ENCODE results near the gene TMEM242.

The TMEM242 gene

DNA sequence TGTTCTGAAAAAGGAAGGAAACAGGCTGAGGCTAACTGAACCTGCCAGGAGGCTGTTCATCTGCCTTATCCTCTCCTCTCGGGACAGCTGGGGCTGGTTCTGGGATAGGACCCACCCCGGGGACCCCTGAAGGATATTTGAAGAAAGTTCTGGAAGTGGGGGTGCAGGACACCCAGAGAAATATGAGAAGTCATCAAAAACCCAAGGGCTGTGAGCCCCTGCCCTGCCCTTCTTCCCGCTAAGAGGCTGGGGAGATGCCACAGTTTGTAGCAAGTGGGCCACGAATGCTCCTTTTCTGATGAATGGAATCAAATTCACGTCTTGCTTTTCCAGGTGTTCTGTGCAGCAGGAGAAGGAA is 37.9 kb downstream of the TMEM242 start:
- Histone ChIP-seq H3K4me3 (ENCODE audit: low read length) (no peak overlapping the region), H3K27me3 (ENCODE audit: insufficient read depth, low read length) (no peaks in the 10 kb centered on the region), H3K36me3 (ENCODE audit: insufficient read depth, low read depth, low read length) (peaks cover 5% of the 10 kb centered on the region; the same call in 1 of the 2 replicates)

DNA sequence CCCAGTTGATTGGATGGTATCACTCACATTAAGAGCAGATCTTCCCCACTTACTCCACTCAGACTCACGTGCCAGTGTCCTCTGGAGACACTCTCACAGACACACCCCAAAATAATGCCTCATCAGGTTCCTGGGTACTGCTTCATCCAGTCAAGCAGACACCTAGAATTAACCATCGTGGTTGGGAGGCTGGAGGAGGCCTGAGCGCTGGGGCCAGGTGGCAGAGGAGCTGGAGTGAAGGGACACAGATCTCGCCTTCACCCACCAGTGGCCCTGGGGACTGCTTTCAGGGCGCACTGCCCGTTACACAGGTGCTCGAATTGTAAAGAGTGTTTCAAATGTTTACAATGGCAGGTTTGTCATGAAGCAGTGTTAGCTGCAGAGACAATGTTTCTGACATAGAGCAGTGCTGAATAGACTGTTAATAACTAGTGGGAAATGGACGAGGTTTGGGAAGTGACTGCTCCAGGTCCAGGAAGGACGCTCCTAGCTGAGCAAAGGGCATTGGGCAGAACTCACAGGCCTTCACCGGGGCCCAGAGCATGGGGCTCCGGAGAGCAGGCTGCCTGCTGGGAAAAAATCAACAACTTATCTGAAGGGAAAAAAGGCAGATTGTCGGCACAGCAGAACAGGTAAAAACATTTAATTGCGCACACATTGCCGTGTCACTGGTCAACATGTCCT is 38.4 kb downstream of the TMEM242 start:
- H3K9me3 ChIP-seq (ENCODE audit: insufficient read depth, low read depth, low read length): no peaks in the 10 kb centered on the region
- H3K27me3 ChIP-seq (ENCODE audit: insufficient read depth, low read length): no peaks in the 10 kb centered on the region
- H3K4me1 ChIP-seq (ENCODE audit: insufficient read depth, low read length): no peaks in the 10 kb centered on the region
- H3K4me3 ChIP-seq (ENCODE audit: low read length): no peak overlapping the region
- H3K27ac ChIP-seq (ENCODE audit: low read length): no peak overlapping the region
- no peak overlapping the region for H3K9ac ChIP-seq (ENCODE audit: low read depth, low read length)
- no peaks in the 10 kb centered on the region; the same call in 1 of the 2 replicates for H3K36me3 ChIP-seq (ENCODE audit: insufficient read depth, low read depth, low read length)

More for the DNA sequence above, 37.9 kb downstream of the TMEM242 start:
- Histone ChIP-seq H3K4me1 (ENCODE audit: insufficient read depth, low read length) (no peaks in the 10 kb centered on the region), H3K9ac (ENCODE audit: low read depth, low read length) (no peak overlapping the region), H3K9me3 (ENCODE audit: insufficient read depth, low read depth, low read length) (no peaks in the 10 kb centered on the region), H3K27ac (ENCODE audit: low read length) (no peak overlapping the region)

DNA sequence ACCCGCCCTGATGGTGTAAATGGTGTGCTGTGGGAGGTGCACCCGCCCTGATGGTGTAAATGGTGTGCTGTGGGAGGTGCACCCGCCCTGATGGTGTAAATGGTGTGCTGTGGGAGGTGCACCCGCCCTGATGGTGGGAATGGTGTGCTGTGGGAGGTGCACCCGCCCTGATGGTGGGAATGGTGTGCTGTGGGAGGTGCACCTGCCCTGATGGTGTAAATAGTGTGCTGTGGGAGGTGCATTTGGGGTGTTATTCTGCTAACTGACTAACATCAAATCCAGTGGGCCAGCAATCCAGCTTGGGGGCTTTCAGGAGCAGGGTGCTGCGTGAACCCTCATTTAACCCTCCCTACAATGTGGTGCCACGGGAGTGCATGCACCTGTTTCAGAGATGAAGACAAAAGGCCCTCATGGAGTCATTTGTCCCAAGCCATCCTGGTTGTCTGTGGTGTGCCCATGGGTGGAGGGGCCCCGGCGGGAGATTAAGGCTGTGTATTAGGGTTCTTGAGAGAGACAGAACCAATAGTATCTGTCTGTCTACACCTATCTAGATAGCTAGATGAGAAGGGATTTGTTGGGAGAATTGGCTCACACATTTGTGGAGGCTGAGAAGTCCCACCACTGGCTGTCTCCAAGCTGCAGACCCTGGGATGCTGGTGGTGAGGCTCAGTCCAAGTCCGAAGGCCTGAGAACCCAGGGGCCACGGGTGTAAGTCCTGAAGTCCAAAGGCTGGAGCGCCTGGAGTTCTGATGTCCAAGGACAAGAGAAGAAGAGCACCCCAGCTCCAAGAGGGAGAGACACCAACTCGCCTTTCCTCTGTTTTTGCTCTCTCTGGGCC is 39.2 kb downstream of the TMEM242 start:
- Histone ChIP-seq H3K9ac (ENCODE audit: low read depth, low read length) (no peak overlapping the region), H3K36me3 (ENCODE audit: insufficient read depth, low read depth, low read length) (no peaks in the 10 kb centered on the region), H3K27me3 (ENCODE audit: insufficient read depth, low read length) (peaks cover 4% of the 10 kb centered on the region; the same call in 1 of the 2 replicates), H3K27ac (ENCODE audit: low read length) (no peak overlapping the region), H3K4me3 (ENCODE audit: low read length) (no peak overlapping the region), H3K4me1 (ENCODE audit: insufficient read depth, low read length) (no peaks in the 10 kb centered on the region), H3K9me3 (ENCODE audit: insufficient read depth, low read depth, low read length) (no peaks in the 10 kb centered on the region)

DNA sequence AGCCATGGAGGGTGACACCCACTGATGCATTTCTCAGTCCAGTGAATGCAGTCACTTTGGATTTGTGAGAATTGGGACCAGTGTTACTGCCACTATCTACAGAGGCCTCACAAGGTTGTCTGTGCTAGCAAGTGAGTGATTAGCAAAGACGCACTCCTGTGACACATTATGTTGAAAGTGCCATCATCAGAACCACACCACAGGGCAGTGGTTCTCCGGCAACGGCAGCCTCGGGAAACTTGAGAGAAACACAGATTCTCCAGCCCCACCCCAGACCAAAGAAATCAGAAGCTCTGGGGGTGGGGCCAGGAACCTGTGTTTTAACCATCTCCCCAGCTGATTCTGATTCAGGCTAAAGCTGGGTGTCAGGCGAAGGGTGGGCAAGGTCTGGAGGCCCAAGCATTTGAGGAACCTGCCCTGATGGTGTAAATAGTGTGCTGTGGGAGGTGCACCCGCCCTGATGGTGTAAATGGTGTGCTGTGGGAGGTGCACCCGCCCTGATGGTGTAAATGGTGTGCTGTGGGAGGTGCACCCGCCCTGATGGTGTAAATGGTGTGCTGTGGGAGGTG is 39.9 kb downstream of the TMEM242 start:
- Histone ChIP-seq H3K27me3 (ENCODE audit: insufficient read depth, low read length) (peaks cover 4% of the 10 kb centered on the region; the same call in 1 of the 2 replicates), H3K36me3 (ENCODE audit: insufficient read depth, low read depth, low read length) (no peaks in the 10 kb centered on the region), H3K27ac (ENCODE audit: low read length) (no peak overlapping the region), H3K4me1 (ENCODE audit: insufficient read depth, low read length) (no peaks in the 10 kb centered on the region), H3K9ac (ENCODE audit: low read depth, low read length) (no peak overlapping the region), H3K4me3 (ENCODE audit: low read length) (no peak overlapping the region), H3K9me3 (ENCODE audit: insufficient read depth, low read depth, low read length) (no peaks in the 10 kb centered on the region)

DNA sequence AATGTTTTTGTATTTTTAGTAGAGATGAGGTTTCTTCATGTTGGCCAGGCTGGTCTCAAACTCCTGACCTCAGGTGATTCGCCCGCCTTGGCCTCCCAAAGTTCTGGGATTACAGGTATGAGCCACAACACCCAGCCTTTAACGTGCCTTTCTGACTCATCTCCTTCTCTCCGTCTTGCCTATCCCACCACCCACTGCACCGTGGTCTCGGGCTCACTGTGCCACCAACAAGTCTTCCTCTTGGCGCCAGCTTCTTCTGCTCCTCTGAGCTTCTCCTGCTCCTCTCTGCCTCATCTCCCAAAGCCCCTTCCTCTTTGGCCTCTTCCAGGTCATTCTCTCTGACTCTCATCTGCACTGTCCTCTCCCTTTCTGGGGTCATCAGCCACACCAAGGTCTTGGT is 41.0 kb downstream of the TMEM242 start:
- Histone ChIP-seq H3K36me3 (ENCODE audit: insufficient read depth, low read depth, low read length) (no peaks in the 10 kb centered on the region), H3K9me3 (ENCODE audit: insufficient read depth, low read depth, low read length) (no peaks in the 10 kb centered on the region), H3K27me3 (ENCODE audit: insufficient read depth, low read length) (peaks cover 4% of the 10 kb centered on the region; the same call in 1 of the 2 replicates), H3K4me3 (ENCODE audit: low read length) (no peak overlapping the region), H3K4me1 (ENCODE audit: insufficient read depth, low read length) (no peaks in the 10 kb centered on the region), H3K27ac (ENCODE audit: low read length) (no peak overlapping the region), H3K9ac (ENCODE audit: low read depth, low read length) (no peak overlapping the region)

DNA sequence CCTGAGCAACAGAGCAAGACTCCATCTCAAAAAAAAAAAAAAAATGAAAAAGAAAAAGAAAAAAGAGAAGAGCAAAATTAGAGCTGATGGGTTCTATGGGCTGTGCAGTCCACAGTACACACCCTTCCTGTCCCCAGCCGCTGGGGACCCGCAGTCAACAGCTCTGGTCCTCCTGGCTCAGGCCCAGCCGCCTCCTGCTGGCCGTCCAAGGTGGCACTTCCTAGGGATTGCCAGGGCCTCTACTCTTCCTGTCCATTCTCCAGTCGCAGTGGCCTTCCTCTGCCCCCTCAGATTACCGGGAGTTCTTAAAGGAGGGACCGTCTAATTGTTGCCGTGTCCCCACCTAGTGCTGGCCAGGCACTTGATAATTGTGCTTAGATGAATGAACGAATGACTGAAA is 41.7 kb downstream of the TMEM242 start:
- Histone ChIP-seq H3K4me3 (ENCODE audit: low read length) (no peak overlapping the region), H3K4me1 (ENCODE audit: insufficient read depth, low read length) (no peaks in the 10 kb centered on the region), H3K27me3 (ENCODE audit: insufficient read depth, low read length) (peaks cover 4% of the 10 kb centered on the region; the same call in 1 of the 2 replicates), H3K9me3 (ENCODE audit: insufficient read depth, low read depth, low read length) (no peaks in the 10 kb centered on the region), H3K36me3 (ENCODE audit: insufficient read depth, low read depth, low read length) (no peaks in the 10 kb centered on the region), H3K9ac (ENCODE audit: low read depth, low read length) (no peak overlapping the region), H3K27ac (ENCODE audit: low read length) (no peak overlapping the region)

DNA sequence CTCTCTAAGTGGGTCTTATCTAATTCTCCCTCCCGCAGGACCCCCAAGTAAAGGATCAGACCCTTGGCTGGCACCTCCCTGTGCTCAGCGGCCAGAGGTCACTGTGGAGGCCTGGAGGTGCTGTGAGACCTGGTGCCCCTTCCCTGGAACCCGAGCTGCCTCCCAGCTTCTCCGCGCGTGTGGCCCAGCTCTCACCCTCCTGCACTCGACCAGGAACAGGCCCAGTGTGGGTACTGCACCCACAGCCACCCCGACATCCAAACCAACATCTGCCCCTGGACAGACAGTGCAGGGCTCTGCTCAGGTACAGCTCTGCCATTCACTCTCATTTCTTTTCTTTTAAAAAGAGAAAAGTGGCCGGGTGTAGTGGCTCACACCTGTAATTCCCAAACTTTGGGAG is 42.4 kb downstream of the TMEM242 start:
- Histone ChIP-seq H3K9ac (ENCODE audit: low read depth, low read length) (no peak overlapping the region), H3K4me3 (ENCODE audit: low read length) (no peak overlapping the region), H3K36me3 (ENCODE audit: insufficient read depth, low read depth, low read length) (no peaks in the 10 kb centered on the region), H3K9me3 (ENCODE audit: insufficient read depth, low read depth, low read length) (no peaks in the 10 kb centered on the region), H3K27me3 (ENCODE audit: insufficient read depth, low read length) (peaks cover 4% of the 10 kb centered on the region; the same call in 1 of the 2 replicates), H3K4me1 (ENCODE audit: insufficient read depth, low read length) (no peaks in the 10 kb centered on the region), H3K27ac (ENCODE audit: low read length) (no peak overlapping the region)

DNA sequence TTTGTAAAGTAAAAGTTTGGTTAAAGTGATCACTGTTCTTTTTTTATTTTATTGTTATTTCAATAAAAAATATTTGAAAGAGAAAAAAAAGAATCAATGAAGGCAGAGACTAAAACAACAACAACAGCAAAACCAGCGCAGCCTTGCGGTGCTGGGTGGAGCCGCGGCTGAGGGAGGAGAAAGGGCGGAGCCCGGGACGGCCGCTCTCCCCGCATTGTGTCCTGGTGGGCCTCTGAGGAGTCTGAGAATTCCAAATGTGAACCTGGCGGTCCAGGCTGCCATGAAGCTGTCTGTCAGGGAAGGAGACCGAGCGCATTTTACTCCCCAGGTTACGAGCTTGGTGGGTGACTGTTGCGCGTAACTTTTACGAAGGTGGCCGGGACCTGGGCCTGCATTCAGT is 43.2 kb downstream of the TMEM242 start:
- Histone ChIP-seq H3K27ac (ENCODE audit: low read length) (no peak overlapping the region), H3K9me3 (ENCODE audit: insufficient read depth, low read depth, low read length) (no peaks in the 10 kb centered on the region), H3K36me3 (ENCODE audit: insufficient read depth, low read depth, low read length) (no peaks in the 10 kb centered on the region), H3K4me3 (ENCODE audit: low read length) (no peak overlapping the region), H3K9ac (ENCODE audit: low read depth, low read length) (no peak overlapping the region), H3K4me1 (ENCODE audit: insufficient read depth, low read length) (no peaks in the 10 kb centered on the region), H3K27me3 (ENCODE audit: insufficient read depth, low read length) (peaks cover 10% of the 10 kb centered on the region)

DNA sequence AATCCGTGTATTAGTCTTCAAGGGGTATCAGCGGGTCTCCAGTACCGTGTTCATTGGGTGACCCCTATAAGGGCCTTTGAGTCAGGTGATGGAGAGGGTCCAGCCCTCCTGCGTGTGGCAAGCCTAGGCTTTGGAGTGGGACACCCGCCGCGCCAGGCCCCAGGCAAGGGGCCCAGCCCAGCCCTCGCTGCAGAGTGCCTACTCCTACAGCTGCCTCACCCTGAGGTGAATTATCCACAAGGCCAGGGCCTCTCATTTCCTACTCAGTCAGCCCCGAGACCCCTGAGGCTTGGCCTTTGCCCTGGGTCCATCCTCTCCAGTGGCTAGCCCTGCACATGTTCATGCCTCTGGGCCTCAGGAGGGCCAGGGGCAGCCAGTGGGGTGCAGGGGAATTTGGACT is 45.1 kb downstream of the TMEM242 start:
- Histone ChIP-seq H3K4me1 (ENCODE audit: insufficient read depth, low read length) (no peaks in the 10 kb centered on the region; the same call in 1 of the 2 replicates), H3K27me3 (ENCODE audit: insufficient read depth, low read length) (peaks cover 24% of the 10 kb centered on the region), H3K27ac (ENCODE audit: low read length) (no peak overlapping the region), H3K9ac (ENCODE audit: low read depth, low read length) (no peak overlapping the region), H3K36me3 (ENCODE audit: insufficient read depth, low read depth, low read length) (no peaks in the 10 kb centered on the region), H3K4me3 (ENCODE audit: low read length) (no peak overlapping the region), H3K9me3 (ENCODE audit: insufficient read depth, low read depth, low read length) (no peaks in the 10 kb centered on the region)

DNA sequence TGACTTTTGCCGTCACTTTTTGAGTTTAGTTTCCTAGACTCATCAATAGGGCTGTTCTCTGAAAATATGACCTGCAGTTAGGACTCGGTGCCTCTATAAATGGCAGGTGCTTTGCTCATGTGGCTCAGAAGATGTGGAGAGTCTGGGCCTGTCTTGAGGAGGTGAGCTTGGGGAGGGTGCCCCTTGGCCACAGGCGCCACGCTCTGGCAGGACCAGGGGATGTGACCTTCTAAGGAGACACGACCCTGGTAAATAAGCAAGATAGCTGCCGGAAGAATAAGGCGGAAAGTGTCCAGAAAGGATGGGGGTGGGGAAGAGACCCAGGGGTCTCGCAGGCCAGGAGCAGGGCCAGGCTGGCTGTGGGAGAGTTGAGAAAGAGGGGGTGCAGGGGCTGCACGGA is 46.6 kb downstream of the TMEM242 start:
- peaks cover 24% of the 10 kb centered on the region for H3K27me3 ChIP-seq (ENCODE audit: insufficient read depth, low read length)
- no peaks in the 10 kb centered on the region for H3K9me3 ChIP-seq (ENCODE audit: insufficient read depth, low read depth, low read length)
- no peak overlapping the region for H3K27ac ChIP-seq (ENCODE audit: low read length)
- H3K36me3 ChIP-seq (ENCODE audit: insufficient read depth, low read depth, low read length): no peaks in the 10 kb centered on the region
- H3K4me1 ChIP-seq (ENCODE audit: insufficient read depth, low read length): no peaks in the 10 kb centered on the region; the same call in 1 of the 2 replicates
- no peak overlapping the region for H3K4me3 ChIP-seq (ENCODE audit: low read length)
- no peak overlapping the region for H3K9ac ChIP-seq (ENCODE audit: low read depth, low read length)

DNA sequence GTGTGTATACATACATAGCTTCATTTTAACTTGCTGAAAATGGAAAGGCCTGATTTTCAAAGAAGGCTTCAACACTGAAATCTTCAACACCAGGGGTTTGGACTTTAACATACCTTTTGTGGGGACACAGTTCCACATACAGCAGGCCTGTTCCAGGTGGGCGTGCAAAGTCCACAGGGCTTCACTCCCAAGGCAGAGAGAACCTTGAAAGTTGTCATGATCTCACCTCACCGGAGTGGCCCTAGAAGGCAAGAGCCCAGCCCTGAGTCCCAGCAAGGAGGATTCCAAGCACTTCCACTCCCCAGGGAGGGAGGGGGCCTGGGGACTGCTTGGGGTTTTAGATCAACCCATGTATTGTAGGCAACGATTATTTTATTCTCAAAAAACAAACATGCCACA is 47.2 kb downstream of the TMEM242 start:
- Histone ChIP-seq H3K9ac (ENCODE audit: low read depth, low read length) (no peak overlapping the region), H3K4me1 (ENCODE audit: insufficient read depth, low read length) (no peaks in the 10 kb centered on the region; the same call in 1 of the 2 replicates), H3K36me3 (ENCODE audit: insufficient read depth, low read depth, low read length) (no peaks in the 10 kb centered on the region), H3K27ac (ENCODE audit: low read length) (no peak overlapping the region), H3K4me3 (ENCODE audit: low read length) (no peak overlapping the region), H3K9me3 (ENCODE audit: insufficient read depth, low read depth, low read length) (no peaks in the 10 kb centered on the region), H3K27me3 (ENCODE audit: insufficient read depth, low read length) (peaks cover 24% of the 10 kb centered on the region)

Measured in iPS-20b (cell line).